H1 (cell line): ENCODE measurements around the gene MELTF.

Experiments used
- CBX5 ChIP-seq: fragments of 300-800, 300-1000 bp; sonication (generic); IDR thresholded peaks from 2 replicates; pipeline ENCODE4 v1.7.1; 2016; ENCODE audit warnings: antibody characterized with exemption, low read length, low read depth
- CTCF ChIP-seq, 3 experiments: IDR thresholded peaks; 1 replicate in 2 of 3; 2 replicates in 1 of 3; pipeline versions ENCODE4 v1.5.1 to v1.6.1; 2011; ENCODE audit warnings: low read length in 3 of 3, mild to moderate bottlenecking in 3 of 3, inconsistent platforms in 2 of 3, low read depth in 1 of 3, moderate library complexity in 1 of 3; ENCODE audit not compliant: insufficient read depth in 1 of 3; ENCODE audit errors: control extremely low read depth in 1 of 3
- EP300 ChIP-seq, 2 experiments: IDR thresholded peaks; 1 replicate in 1 of 2; 2 replicates in 1 of 2; pipeline ENCODE4 v1.6.1; 2011 to 2012; ENCODE audit warnings: low read depth in 2 of 2, low read length in 2 of 2, mild to moderate bottlenecking in 2 of 2, borderline replicate concordance in 1 of 2, inconsistent platforms in 1 of 2, moderate library complexity in 1 of 2
- EZH2 ChIP-seq: fragments of 200-600 bp; sonication (generic); IDR thresholded peaks from 2 replicates; pipeline ENCODE4 v1.7.1; 2012; ENCODE audit warnings: low read depth, mild to moderate bottlenecking, moderate library complexity, low read length, inconsistent platforms; ENCODE audit not compliant: severe bottlenecking
- MAX ChIP-seq: IDR thresholded peaks from 2 replicates; pipeline ENCODE4 v1.6.1; 2012; ENCODE audit warnings: inconsistent platforms
- POLR2AphosphoS5 ChIP-seq: IDR thresholded peaks from 2 replicates; pipeline ENCODE4 v1.6.1; 2011; ENCODE audit warnings: low read depth, low read length
- RAD21 ChIP-seq, 2 experiments: IDR thresholded peaks in 1 of 2; conservative IDR thresholded peaks in 1 of 2; 2 replicates each; pipeline ENCODE4 v1.6.1; 2011; ENCODE audit warnings: low read depth in 2 of 2, low read length in 2 of 2, improper control_type of control experiment in 1 of 2, inconsistent platforms in 1 of 2, mild to moderate bottlenecking in 1 of 2, moderate library complexity in 1 of 2
- RBBP5 ChIP-seq: IDR thresholded peaks from 2 replicates; pipeline ENCODE4 v1.7.1; 2012; ENCODE audit warnings: low read depth, mild to moderate bottlenecking, inconsistent platforms, low read length, moderate library complexity, borderline replicate concordance
- SIN3A ChIP-seq, 2 experiments: IDR thresholded peaks in 1 of 2; conservative IDR thresholded peaks in 1 of 2; 2 replicates each; pipeline ENCODE4 v1.6.1; 2011 to 2012; ENCODE audit warnings: low read length in 2 of 2, improper control_type of control experiment in 1 of 2, low read depth in 1 of 2, mild to moderate bottlenecking in 1 of 2
- SUZ12 ChIP-seq: fragments of 200-600 bp; sonication (generic); IDR thresholded peaks from 2 replicates; pipeline ENCODE4 v1.6.1; 2012; ENCODE audit warnings: mild to moderate bottlenecking, inconsistent platforms, low read length, moderate library complexity, mixed read lengths
- YY1 ChIP-seq: IDR thresholded peaks from 2 replicates; pipeline ENCODE4 v1.6.1; 2011; ENCODE audit warnings: low read depth, mild to moderate bottlenecking, low read length

GRCh38 chr3:196994056-196994455 is 35.6 kb downstream of the MELTF start:
- TF ChIP-seq CBX5 = no peak
- TF ChIP-seq SUZ12 = no peak
- no peak for TF ChIP-seq EP300 (IDR thresholded peaks at IDR 0.05; ENCODE audit: borderline replicate concordance in 1 of 2, low read depth in 2 of 2, low read length in 2 of 2)
- no peak for TF ChIP-seq EZH2
- TF ChIP-seq RAD21 (IDR thresholded peaks at IDR 0.05 in 1 of 2, conservative IDR thresholded peaks at IDR 0.05 in 1 of 2; ENCODE audit: low read depth in 2 of 2, low read length in 2 of 2) = no peak
- no peak for TF ChIP-seq CTCF (IDR thresholded peaks at IDR 0.05; ENCODE audit: control extremely low read depth in 1 of 3, insufficient read depth in 1 of 3, low read depth in 1 of 3, low read length in 3 of 3)
- no peak for TF ChIP-seq RBBP5
- no peak for TF ChIP-seq MAX
- no peak for TF ChIP-seq POLR2AphosphoS5
- TF ChIP-seq YY1 = no peak
- TF ChIP-seq SIN3A (conservative IDR thresholded peaks at IDR 0.05 in 1 of 2, IDR thresholded peaks at IDR 0.05 in 1 of 2; ENCODE audit: low read depth in 1 of 2, low read length in 2 of 2) = no peak
